CD8-positive, alpha-beta memory T cell (primary cell): ENCODE measurements around the gene TFF1. TPM values are rescaled to one million over a fixed set of nuclear protein-coding genes. Genes with fewer than 3 reads are reported as not detected.

Source experiments
- CTCF ChIA-PET: fragments of 350-600 bp; sonication (Branson Sonifier 250); formaldehyde crosslinking; loops from one replicate; lab custom pipeline; 2021; ENCODE audit warnings: antibody characterized with exemption; lab: Charles Lee
- POLR2A ChIA-PET: fragments of 350-600 bp; sonication (Branson Sonifier 250); formaldehyde crosslinking; loops from one replicate; lab custom pipeline; 2021; ENCODE audit warnings: antibody characterized with exemption; lab: Charles Lee
- DNase-seq, 5 donors: peaks; one replicate each; pipeline versions ENCODE4 v3.0.0 to v3.0.0-alpha.2; 2020 to 2022; ENCODE audit warnings: mixed read lengths in 1 of 5
- H3K27ac ChIP-seq: one replicate; pipeline ENCODE4 v1.7.0; 2013; ENCODE audit warnings: low read depth, mild to moderate bottlenecking, low read length, moderate library complexity
- H3K27me3 ChIP-seq: 2 replicates; pipeline ENCODE4 v1.7.0; 2013; ENCODE audit warnings: low read length, mild to moderate bottlenecking; ENCODE audit not compliant: insufficient read depth, poor library complexity, severe bottlenecking
- H3K36me3 ChIP-seq: 2 replicates; pipeline ENCODE4 v1.7.0; 2013; ENCODE audit warnings: mild to moderate bottlenecking, low read length, moderate library complexity; ENCODE audit not compliant: insufficient read depth
- H3K4me1 ChIP-seq: 2 replicates; pipeline ENCODE4 v1.7.0; 2013; ENCODE audit warnings: mild to moderate bottlenecking, low read length, moderate library complexity; ENCODE audit not compliant: insufficient read depth
- H3K4me3 ChIP-seq: 2 replicates; pipeline ENCODE4 v1.7.0; 2013; ENCODE audit warnings: mild to moderate bottlenecking, low read length
- H3K9me3 ChIP-seq: 2 replicates; pipeline ENCODE4 v1.7.0; 2013; ENCODE audit warnings: mild to moderate bottlenecking, low read length
- H3K27ac Mint-ChIP-seq, 8 donors: one replicate each; pipeline ENCODE4 v1.8.0; 2020 to 2021; ENCODE audit warnings: mixed read lengths in 8 of 8, mild to moderate bottlenecking in 6 of 8, inconsistent platforms in 3 of 8, moderate library complexity in 3 of 8
- H3K27me3 Mint-ChIP-seq, 2 donors: one replicate each; pipeline ENCODE4 v1.8.0; 2020 to 2021; ENCODE audit warnings: mixed read lengths in 2 of 2, mild to moderate bottlenecking in 1 of 2, moderate library complexity in 1 of 2
- H3K36me3 Mint-ChIP-seq, 3 donors: one replicate each; pipeline ENCODE4 v1.8.0; 2020 to 2021; ENCODE audit warnings: mixed read lengths in 3 of 3, inconsistent platforms in 1 of 3, mild to moderate bottlenecking in 1 of 3
- H3K4me1 Mint-ChIP-seq, 3 donors: one replicate each; pipeline ENCODE4 v1.8.0; 2020 to 2021; ENCODE audit warnings: mixed read lengths in 3 of 3, inconsistent platforms in 1 of 3, mild to moderate bottlenecking in 1 of 3
- H3K4me3 Mint-ChIP-seq, 7 donors: one replicate each; pipeline ENCODE4 v1.8.0; 2020 to 2021; ENCODE audit warnings: mixed read lengths in 7 of 7, mild to moderate bottlenecking in 6 of 7, moderate library complexity in 4 of 7, inconsistent platforms in 2 of 7
- H3K9me3 Mint-ChIP-seq, 5 donors: one replicate each; pipeline ENCODE4 v1.8.0; 2020 to 2022; ENCODE audit warnings: mixed read lengths in 5 of 5, mild to moderate bottlenecking in 3 of 5, moderate library complexity in 2 of 5, inconsistent platforms in 1 of 5
- polyA plus RNA-seq: library from polyadenylated mRNA; unstranded; fragments of 300-500 nt; fragmentation: Illumina TruSeq; gene quantifications from one replicate; pipeline ENCODE4 v1.2.3, GENCODE V29; 2021
- total RNA-seq, 2 experiments: library from RNA; stranded (reverse); gene quantifications; one replicate each; pipeline ENCODE4 v1.2.3, GENCODE V29; 2021

Gene TFF1
- total and polyA plus RNA-seq, 3 experiments from 2014 or later = not detected

- H3K36me3 Mint-ChIP-seq = peaks cover 0 to 6% (median 2%) of the 10 kb centered on the region in 3 donors
These were observed 20.8 kb upstream of the TFF1 start for GRCh38 chr21:42387164-42387563.

DNA sequence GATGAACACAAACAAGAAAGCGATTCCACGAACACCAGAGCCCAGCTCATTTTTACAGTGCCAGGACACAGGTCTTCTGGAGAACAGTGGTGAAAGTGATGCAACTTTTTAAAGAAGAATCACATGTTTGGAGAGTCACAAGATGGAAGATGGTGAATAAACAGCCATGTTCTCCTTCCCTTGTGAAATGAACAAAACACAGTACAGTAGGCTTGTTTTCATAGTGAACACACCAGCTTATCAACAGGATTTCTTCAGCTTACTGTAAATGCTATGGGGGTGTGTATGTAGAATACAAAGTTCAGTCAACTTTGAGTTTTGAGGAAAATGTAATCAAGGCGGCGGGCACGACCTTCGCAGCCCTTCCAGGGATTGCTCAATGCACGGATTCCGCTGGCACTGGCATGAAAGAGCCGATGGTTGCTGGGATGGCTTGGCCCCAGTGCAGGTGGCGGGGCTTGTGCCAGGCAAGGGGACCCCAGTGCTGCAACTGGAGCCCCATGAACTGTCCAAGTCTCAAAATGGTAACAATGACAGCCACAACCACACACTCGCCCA, 19.8 kb upstream of the TFF1 start:
- CTCF ChIA-PET = no interaction called here
- Mint-ChIP-seq H3K36me3 (peaks cover 0 to 12% (median 2%) of the 10 kb centered on the region in 3 donors), H3K4me3 (no peak overlapping the region), H3K4me1 (peaks cover 24 to 40% (median 25%) of the 10 kb centered on the region in 3 donors), H3K9me3 (peaks cover 6 to 16% (median 13%) of the 10 kb centered on the region in 5 donors), H3K27me3 (peaks cover 0 to 7% of the 10 kb centered on the region in 2 donors), H3K27ac (peak overlapping the region in 1 of 8 donors; percentile 59)
- Histone ChIP-seq H3K36me3 (no peaks in the 10 kb centered on the region), H3K27me3 (no peaks in the 10 kb centered on the region), H3K4me3 (no peak overlapping the region), H3K27ac (no peak overlapping the region), H3K9me3 (peaks cover 7% of the 10 kb centered on the region), H3K4me1 (peaks cover 26% of the 10 kb centered on the region)
- no peak for DNase-seq
- POLR2A ChIA-PET = no interaction called here

More at GRCh38 chr21:42387164-42387563, 20.8 kb upstream of the TFF1 start:
- Histone ChIP-seq H3K36me3 (no peaks in the 10 kb centered on the region), H3K9me3 (peaks cover under 1% of the 10 kb centered on the region), H3K4me1 (peaks cover 27% of the 10 kb centered on the region), H3K27me3 (no peaks in the 10 kb centered on the region), H3K27ac (no peak overlapping the region), H3K4me3 (no peak overlapping the region)
- DNase-seq = no peak
- H3K4me1 Mint-ChIP-seq = peaks cover 28 to 44% (median 31%) of the 10 kb centered on the region in 3 donors
- H3K27me3 Mint-ChIP-seq = peaks cover 0 to 7% of the 10 kb centered on the region in 2 donors
- H3K4me3 Mint-ChIP-seq = no peak overlapping the region
- H3K27ac Mint-ChIP-seq = peak overlapping the region in 1 of 8 donors; percentile 52
- POLR2A ChIA-PET = interaction anchor here (0.5 kb wide), 1 partner anchor 8 kb away, joined by 5 read pairs; no protein-coding TSS in a partner anchor
- peaks cover 0 to 7% (median 6%) of the 10 kb centered on the region in 5 donors for H3K9me3 Mint-ChIP-seq
- CTCF ChIA-PET = no interaction called here

GRCh38 chr21:42385619-42386018, 19.3 kb upstream of the TFF1 start:
- H3K36me3 ChIP-seq = no peaks in the 10 kb centered on the region
- peaks cover 7% of the 10 kb centered on the region for H3K9me3 ChIP-seq
- no peaks in the 10 kb centered on the region for H3K27me3 ChIP-seq
- peaks cover 22 to 36% (median 23%) of the 10 kb centered on the region in 3 donors for H3K4me1 Mint-ChIP-seq
- ChIA-PET POLR2A (no interaction called here), CTCF (no interaction called here)
- no peak for DNase-seq
- no peak overlapping the region for H3K4me3 ChIP-seq
- H3K9me3 Mint-ChIP-seq = peaks cover 6 to 16% (median 13%) of the 10 kb centered on the region in 5 donors
- H3K27me3 Mint-ChIP-seq = peaks cover 0 to 6% of the 10 kb centered on the region in 2 donors
- H3K27ac ChIP-seq = no peak overlapping the region
- H3K4me3 Mint-ChIP-seq = no peak overlapping the region
- H3K4me1 ChIP-seq = peaks cover 26% of the 10 kb centered on the region
- H3K36me3 Mint-ChIP-seq = peaks cover 0 to 12% (median 2%) of the 10 kb centered on the region in 3 donors
- peak overlapping the region in 1 of 8 donors; percentile 90 for H3K27ac Mint-ChIP-seq

DNA sequence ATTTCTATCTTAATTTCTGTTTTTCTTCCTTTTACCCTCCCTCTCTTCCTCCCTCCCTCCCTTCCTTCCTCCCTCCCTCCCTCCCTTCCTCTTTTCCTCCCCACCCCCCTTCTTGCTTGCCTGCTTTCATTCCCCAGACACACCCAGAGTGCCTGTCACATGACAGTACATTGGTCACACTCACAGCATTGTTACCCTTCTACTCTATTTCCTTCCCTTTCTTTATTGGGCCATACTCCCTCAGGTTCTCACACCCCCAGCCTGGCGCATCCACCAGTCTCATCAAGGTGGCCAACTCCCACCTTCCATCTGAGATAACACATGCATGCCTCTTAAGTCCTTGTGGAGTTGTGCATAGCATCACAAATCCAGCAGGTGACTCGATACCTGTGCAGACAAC, 18.7 kb upstream of the TFF1 start:
- no peaks in the 10 kb centered on the region for H3K27me3 ChIP-seq
- H3K36me3 ChIP-seq = no peaks in the 10 kb centered on the region
- Mint-ChIP-seq H3K27ac (peak overlapping the region in 4 of 8 donors; percentile 49 to 90 (median 64)), H3K4me3 (peak overlapping the region in 2 of 7 donors; percentile 24 to 26), H3K27me3 (peaks cover 0 to 5% of the 10 kb centered on the region in 2 donors), H3K9me3 (peaks cover 6 to 17% (median 13%) of the 10 kb centered on the region in 5 donors), H3K36me3 (peaks cover 0 to 12% (median 2%) of the 10 kb centered on the region in 3 donors), H3K4me1 (peaks cover 21 to 36% (median 21%) of the 10 kb centered on the region in 3 donors)
- ChIA-PET POLR2A (no interaction called here), CTCF (interaction anchor here (2.6 kb wide), 1 partner anchor 37 kb away, joined by 7 read pairs; no protein-coding TSS in a partner anchor)
- DNase-seq = no peak
- peaks cover 23% of the 10 kb centered on the region for H3K4me1 ChIP-seq
- no peak overlapping the region for H3K4me3 ChIP-seq
- peaks cover 7% of the 10 kb centered on the region for H3K9me3 ChIP-seq
- no peak overlapping the region for H3K27ac ChIP-seq

DNA sequence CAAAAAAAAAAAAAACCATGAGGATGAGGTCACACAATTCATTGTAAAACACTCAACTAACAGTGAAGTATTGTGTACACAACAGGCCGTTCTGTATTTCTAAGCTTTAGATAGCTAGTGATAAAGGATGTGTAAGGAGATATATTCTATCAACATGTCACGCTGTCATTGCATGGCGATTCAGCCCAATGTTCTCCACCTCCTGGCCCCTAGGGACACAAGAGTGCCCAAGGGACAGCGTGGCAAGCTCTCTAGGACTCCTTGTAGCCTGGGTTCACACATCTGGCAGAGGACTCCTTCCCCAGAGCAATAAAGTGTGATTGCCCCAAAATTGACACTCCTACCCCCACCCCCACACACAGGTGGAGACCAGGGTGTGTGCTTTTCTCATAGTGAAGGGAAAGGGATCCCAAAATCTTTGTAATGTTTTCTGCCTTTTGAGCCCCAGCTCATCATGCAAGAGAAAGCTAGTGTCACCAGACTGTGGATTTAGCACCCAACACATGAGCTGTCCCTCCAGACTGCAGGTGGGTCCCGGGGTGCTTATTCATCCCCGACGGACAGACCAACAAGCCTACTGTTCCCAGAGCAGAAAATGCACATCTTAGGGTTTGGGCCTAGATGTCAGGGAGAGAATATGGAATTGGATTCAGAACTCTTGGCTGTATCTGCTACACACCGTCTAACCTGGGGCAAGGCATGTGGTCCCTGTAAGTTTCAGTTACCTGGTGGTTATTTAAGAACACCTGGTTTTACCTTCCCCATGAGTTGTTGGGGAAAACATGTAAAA, 18.0 kb upstream of the TFF1 start:
- Histone ChIP-seq H3K27ac (no peak overlapping the region), H3K27me3 (no peaks in the 10 kb centered on the region), H3K4me1 (peaks cover 16% of the 10 kb centered on the region), H3K4me3 (no peak overlapping the region), H3K36me3 (no peaks in the 10 kb centered on the region), H3K9me3 (peaks cover 7% of the 10 kb centered on the region)
- DNase-seq = no peak
- H3K4me3 Mint-ChIP-seq = no peak overlapping the region
- H3K36me3 Mint-ChIP-seq = peaks cover 0 to 12% (median 2%) of the 10 kb centered on the region in 3 donors
- H3K9me3 Mint-ChIP-seq = peaks cover 6 to 17% (median 13%) of the 10 kb centered on the region in 5 donors
- ChIA-PET POLR2A (no interaction called here), CTCF (interaction anchor here (2.6 kb wide), 1 partner anchor 38 kb away, joined by 7 read pairs; no protein-coding TSS in a partner anchor)
- H3K27me3 Mint-ChIP-seq = peaks cover 0 to 5% of the 10 kb centered on the region in 2 donors
- peak overlapping the region in 3 of 8 donors; percentile 32 to 68 (median 33) for H3K27ac Mint-ChIP-seq
- H3K4me1 Mint-ChIP-seq = peaks cover 15 to 30% (median 17%) of the 10 kb centered on the region in 3 donors

- Histone ChIP-seq H3K4me3 (no peak overlapping the region), H3K36me3 (no peaks in the 10 kb centered on the region), H3K9me3 (peaks cover 7% of the 10 kb centered on the region), H3K27me3 (no peaks in the 10 kb centered on the region), H3K27ac (no peak overlapping the region), H3K4me1 (peaks cover 10% of the 10 kb centered on the region)
- Mint-ChIP-seq H3K27me3 (peaks cover 0 to 2% of the 10 kb centered on the region in 2 donors), H3K4me1 (peaks cover 8 to 22% (median 10%) of the 10 kb centered on the region in 3 donors), H3K36me3 (peaks cover 0 to 12% (median 2%) of the 10 kb centered on the region in 3 donors), H3K4me3 (no peak overlapping the region), H3K27ac (no peak overlapping the region), H3K9me3 (peaks cover 6 to 17% (median 13%) of the 10 kb centered on the region in 5 donors)
- DNase-seq = no peak
- ChIA-PET CTCF (interaction anchor here (2.6 kb wide), 1 partner anchor 39 kb away, joined by 7 read pairs; no protein-coding TSS in a partner anchor), POLR2A (no interaction called here)
These were observed 17.0 kb upstream of the TFF1 start for GRCh38 chr21:42383331-42383730.

GRCh38 chr21:42382915-42383314, 16.6 kb upstream of the TFF1 start:
- Histone ChIP-seq H3K9me3 (peaks cover 7% of the 10 kb centered on the region), H3K27ac (no peak overlapping the region), H3K27me3 (no peaks in the 10 kb centered on the region), H3K4me1 (peaks cover 10% of the 10 kb centered on the region), H3K4me3 (no peak overlapping the region), H3K36me3 (no peaks in the 10 kb centered on the region)
- peaks cover 6 to 17% (median 13%) of the 10 kb centered on the region in 5 donors for H3K9me3 Mint-ChIP-seq
- H3K27ac Mint-ChIP-seq = no peak overlapping the region
- no peak for DNase-seq
- CTCF ChIA-PET = interaction anchor here (2.1 to 2.6 kb wide), 3 partner anchors 20 to 67 kb away, joined by 7 to 27 read pairs (median 20); partner anchors contain the start of gene UBASH3A
- H3K4me1 Mint-ChIP-seq = peaks cover 8 to 22% (median 10%) of the 10 kb centered on the region in 3 donors
- H3K36me3 Mint-ChIP-seq = peaks cover 0 to 12% (median 2%) of the 10 kb centered on the region in 3 donors
- POLR2A ChIA-PET = no interaction called here
- H3K4me3 Mint-ChIP-seq = no peak overlapping the region
- peaks cover 0 to 2% of the 10 kb centered on the region in 2 donors for H3K27me3 Mint-ChIP-seq
